Astrocyte of the spinal cord (primary cell): ENCODE data around the gene EXOC6B.

ENCODE experiments used
- DNase-seq: peaks from one replicate; pipeline ENCODE4 v3.0.0; 2011; ENCODE audit warnings: low read depth, low spot score
- H3K4me3 ChIP-seq: 2 replicates; pipeline ENCODE4 v1.5.1; 2011; ENCODE audit warnings: low read depth, mild to moderate bottlenecking, low read length, moderate library complexity
- CTCF ChIP-seq: IDR thresholded peaks from 2 replicates; pipeline ENCODE4 v1.5.1; 2012; ENCODE audit warnings: low read depth, mild to moderate bottlenecking, low read length, inconsistent platforms
- in situ Hi-C: cut with HindIII; loops from 2 replicates; pipeline ENCODE4 v1.10.0; 2017; ENCODE audit warnings: low sequenced_read_pairs

The EXOC6B gene

GRCh38 chr2:72483346-72483745 lies 342.5 kb downstream of the EXOC6B start:
- no peak for TF ChIP-seq CTCF
- no peak overlapping the region for H3K4me3 ChIP-seq
- no peak for DNase-seq
- in situ Hi-C loops: no loop called here

GRCh38 chr2:72475246-72475645 lies 350.6 kb downstream of the EXOC6B start:
- no peak for TF ChIP-seq CTCF
- in situ Hi-C loops: no loop called here
- no peak for DNase-seq
- H3K4me3 ChIP-seq: no peak overlapping the region

- in situ Hi-C loops: no loop called here
- no peak for DNase-seq
- TF ChIP-seq CTCF: no peak
Observed at GRCh38 chr2:72457801-72458516, 367.9 kb downstream of the EXOC6B start.

GRCh38 chr2:72454189-72454588 lies 371.6 kb downstream of the EXOC6B start:
- H3K4me3 ChIP-seq: no peak overlapping the region
- DNase-seq: no peak
- no peak for TF ChIP-seq CTCF
- in situ Hi-C loops: no loop called here

More at GRCh38 chr2:72457801-72458516, 367.9 kb downstream of the EXOC6B start:
- H3K4me3 ChIP-seq: no peak overlapping the region

- in situ Hi-C loops: no loop called here
- DNase-seq: no peak
- TF ChIP-seq CTCF: no peak
- no peak overlapping the region for H3K4me3 ChIP-seq
Observed at GRCh38 chr2:72442270-72442669, 383.6 kb downstream of the EXOC6B start.

- TF ChIP-seq CTCF: no peak
- in situ Hi-C loops: no loop called here
- DNase-seq: no peak
- H3K4me3 ChIP-seq: no peak overlapping the region
Observed at GRCh38 chr2:72439892-72440291, 385.9 kb downstream of the EXOC6B start.

- no peak for TF ChIP-seq CTCF
- H3K4me3 ChIP-seq: no peak overlapping the region
- no peak for DNase-seq
- in situ Hi-C loops: no loop called here
Observed at GRCh38 chr2:72438364-72438763, 387.5 kb downstream of the EXOC6B start.
